Muscle layer of duodenum (tissue), 2 donors: ENCODE results near the gene TMCO4.
A peak's percentile ranks its signal among the peaks of the same experiment; 100 is the strongest.

ENCODE experiments used
- H3K27ac ChIP-seq: one replicate; pipeline ENCODE4 v1.7.0; 2013; ENCODE audit warnings: mild to moderate bottlenecking, low read length
- H3K27me3 ChIP-seq: one replicate; pipeline ENCODE4 v1.7.0; 2013; ENCODE audit warnings: low read depth, mild to moderate bottlenecking, control low read depth, low read length
- H3K36me3 ChIP-seq, 2 donors: one replicate each; pipeline ENCODE4 v1.7.0; 2013; ENCODE audit warnings: low read length in 2 of 2, control low read depth in 1 of 2, mild to moderate bottlenecking in 1 of 2; ENCODE audit not compliant: insufficient read depth in 2 of 2, control insufficient read depth in 1 of 2
- H3K4me1 ChIP-seq, 2 donors: one replicate each; pipeline ENCODE4 v1.7.0; 2013; ENCODE audit warnings: low read length in 2 of 2, mild to moderate bottlenecking in 2 of 2, control low read depth in 1 of 2, moderate library complexity in 1 of 2; ENCODE audit not compliant: insufficient read depth in 2 of 2, control insufficient read depth in 1 of 2
- H3K4me3 ChIP-seq, 2 donors: one replicate each; pipeline ENCODE4 v1.7.0; 2013; ENCODE audit warnings: low read length in 2 of 2, low read depth in 1 of 2, mild to moderate bottlenecking in 1 of 2
- H3K9me3 ChIP-seq, 2 donors: one replicate each; pipeline ENCODE4 v1.7.0; 2013; ENCODE audit warnings: low read length in 2 of 2, control low read depth in 1 of 2, mild to moderate bottlenecking in 1 of 2; ENCODE audit not compliant: control insufficient read depth in 1 of 2
- donor health status: healthy.

TMCO4 gene

GRCh38 chr1:19665186-19665495 lies 134.6 kb downstream of the TMCO4 start:
- Histone ChIP-seq H3K9me3 (no peaks in the 10 kb centered on the region), H3K4me3 (peak overlapping the region in 1 of 2 donors; percentile 40), H3K27ac (no peak overlapping the region), H3K4me1 (no peaks in the 10 kb centered on the region), H3K36me3 (no peaks in the 10 kb centered on the region), H3K27me3 (peaks cover 25% of the 10 kb centered on the region)

- Histone ChIP-seq H3K27me3 (peaks cover 25% of the 10 kb centered on the region), H3K4me3 (peak within 1 kb of the TSS in 1 of 2 donors; percentile 45), H3K9me3 (no peaks in the 10 kb centered on the region)
Observed at GRCh38 chr1:19664453-19665185, 135.1 kb downstream of the TMCO4 start, which contains the start of gene HTR6. Gene HTR6, plus strand, starts transcription at chr1:19664875. Its CDS starts 879 bp downstream, at chr1:19665754.

DNA sequence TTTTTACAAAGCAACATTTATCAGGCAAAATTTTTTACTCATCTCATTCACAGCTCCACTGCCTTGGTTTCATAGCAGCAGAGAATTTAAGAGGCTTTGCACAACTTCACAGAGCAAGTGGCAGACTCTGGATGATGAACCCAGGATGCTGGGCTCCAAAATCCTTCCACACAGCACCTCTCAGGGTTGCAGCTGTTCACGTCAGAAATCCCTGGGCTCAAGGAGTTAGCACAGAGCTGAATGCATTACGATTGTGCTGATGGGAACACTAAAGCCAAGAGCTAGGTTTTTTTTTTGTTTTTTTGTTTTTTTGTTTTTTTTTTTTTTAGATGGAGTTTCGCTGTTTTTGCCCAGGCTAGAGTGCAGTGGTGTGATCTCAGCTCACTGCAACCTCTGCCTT lies 137.4 kb downstream of the TMCO4 start:
- H3K9me3 ChIP-seq: no peaks in the 10 kb centered on the region
- H3K27ac ChIP-seq: no peak overlapping the region
- peaks cover 25% of the 10 kb centered on the region for H3K27me3 ChIP-seq
- H3K36me3 ChIP-seq: peaks cover 0 to 14% of the 10 kb centered on the region in 2 donors
- H3K4me3 ChIP-seq: no peak overlapping the region
- peaks cover 0 to 5% of the 10 kb centered on the region in 2 donors for H3K4me1 ChIP-seq

More at GRCh38 chr1:19664453-19665185, 135.1 kb downstream of the TMCO4 start, which contains the start of gene HTR6:
- H3K36me3 ChIP-seq: no peaks in the 10 kb centered on the region
- peaks cover 0 to 2% of the 10 kb centered on the region in 2 donors for H3K4me1 ChIP-seq
- H3K27ac ChIP-seq: no peak within 1 kb of the TSS

DNA sequence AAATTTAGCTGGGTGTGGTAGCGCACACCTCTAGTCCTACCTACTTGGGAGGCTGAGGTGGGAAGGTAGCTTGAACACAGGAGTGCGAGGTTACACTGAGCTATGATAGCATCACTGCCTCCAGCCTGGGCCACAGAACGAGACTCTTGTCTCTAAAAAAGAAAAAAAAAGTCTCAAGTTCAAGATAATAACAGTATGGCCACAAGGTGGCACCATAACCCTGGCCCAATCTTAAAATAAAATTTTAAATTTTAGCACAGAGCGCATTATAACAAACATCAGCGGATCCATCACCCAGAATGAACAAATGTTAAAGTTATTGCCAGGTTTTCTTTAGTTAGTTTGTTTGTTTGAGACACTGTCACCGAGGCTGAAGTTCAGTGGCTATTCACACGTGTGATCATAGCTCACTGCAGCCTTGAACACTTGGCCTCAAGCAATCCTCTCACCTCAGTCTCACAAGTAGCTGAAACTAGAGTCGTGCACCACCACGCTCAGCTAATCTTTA lies 137.9 kb downstream of the TMCO4 start:
- peaks cover 24% of the 10 kb centered on the region for H3K27me3 ChIP-seq

DNA sequence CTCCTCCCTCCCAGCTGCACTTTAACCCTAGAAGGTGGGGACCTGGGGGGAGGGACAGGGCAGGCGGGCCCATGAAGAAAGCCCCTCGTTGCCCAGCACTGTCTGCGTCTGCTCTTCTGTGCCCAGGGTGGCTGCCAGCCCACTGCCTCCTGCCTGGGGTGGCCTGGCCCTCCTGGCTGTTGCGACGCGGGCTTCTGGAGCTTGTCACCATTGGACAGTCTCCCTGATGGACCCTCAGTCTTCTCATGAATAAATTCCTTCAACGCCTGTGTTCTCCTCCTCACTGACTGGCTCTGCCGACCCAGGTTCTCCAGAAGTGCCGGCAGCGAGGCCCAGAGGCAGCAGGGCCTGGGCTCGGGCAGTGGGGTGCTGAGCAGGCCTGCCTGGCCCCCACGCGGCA lies 141.5 kb downstream of the TMCO4 start:
- no peaks in the 10 kb centered on the region for H3K27me3 ChIP-seq
- peaks cover 9 to 17% of the 10 kb centered on the region in 2 donors for H3K36me3 ChIP-seq
- no peak overlapping the region for H3K27ac ChIP-seq
- no peak overlapping the region for H3K4me3 ChIP-seq
- peaks cover 5 to 23% of the 10 kb centered on the region in 2 donors for H3K4me1 ChIP-seq
- no peaks in the 10 kb centered on the region for H3K9me3 ChIP-seq

More for the DNA sequence above, 137.9 kb downstream of the TMCO4 start:
- no peak overlapping the region for H3K27ac ChIP-seq
- peaks cover 0 to 17% of the 10 kb centered on the region in 2 donors for H3K36me3 ChIP-seq
- peaks cover 0 to 5% of the 10 kb centered on the region in 2 donors for H3K4me1 ChIP-seq
- no peak overlapping the region for H3K4me3 ChIP-seq
- no peaks in the 10 kb centered on the region for H3K9me3 ChIP-seq

DNA sequence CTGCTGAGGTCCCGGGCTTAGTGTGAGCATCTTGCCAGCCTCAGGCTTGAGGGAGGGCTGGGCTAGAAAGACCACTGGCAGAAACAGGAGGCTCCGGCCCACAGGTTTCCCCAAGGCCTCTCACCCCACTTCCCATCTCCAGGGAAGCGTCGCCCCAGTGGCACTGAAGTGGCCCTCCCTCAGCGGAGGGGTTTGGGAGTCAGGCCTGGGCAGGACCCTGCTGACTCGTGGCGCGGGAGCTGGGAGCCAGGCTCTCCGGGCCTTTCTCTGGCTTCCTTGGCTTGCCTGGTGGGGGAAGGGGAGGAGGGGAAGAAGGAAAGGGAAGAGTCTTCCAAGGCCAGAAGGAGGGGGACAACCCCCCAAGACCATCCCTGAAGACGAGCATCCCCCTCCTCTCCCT lies 142.2 kb downstream of the TMCO4 start:
- Histone ChIP-seq H3K4me3 (no peak overlapping the region), H3K36me3 (peaks cover 9 to 17% of the 10 kb centered on the region in 2 donors), H3K4me1 (peaks cover 5 to 23% of the 10 kb centered on the region in 2 donors), H3K9me3 (no peaks in the 10 kb centered on the region), H3K27me3 (no peaks in the 10 kb centered on the region), H3K27ac (no peak overlapping the region)

GRCh38 chr1:19656780-19657466 lies 142.8 kb downstream of the TMCO4 start:
- H3K36me3 ChIP-seq: peaks cover 9 to 17% of the 10 kb centered on the region in 2 donors
- no peak overlapping the region for H3K4me3 ChIP-seq
- H3K27me3 ChIP-seq: no peaks in the 10 kb centered on the region
- H3K27ac ChIP-seq: no peak overlapping the region
- H3K9me3 ChIP-seq: no peaks in the 10 kb centered on the region
- peaks cover 5 to 25% of the 10 kb centered on the region in 2 donors for H3K4me1 ChIP-seq

DNA sequence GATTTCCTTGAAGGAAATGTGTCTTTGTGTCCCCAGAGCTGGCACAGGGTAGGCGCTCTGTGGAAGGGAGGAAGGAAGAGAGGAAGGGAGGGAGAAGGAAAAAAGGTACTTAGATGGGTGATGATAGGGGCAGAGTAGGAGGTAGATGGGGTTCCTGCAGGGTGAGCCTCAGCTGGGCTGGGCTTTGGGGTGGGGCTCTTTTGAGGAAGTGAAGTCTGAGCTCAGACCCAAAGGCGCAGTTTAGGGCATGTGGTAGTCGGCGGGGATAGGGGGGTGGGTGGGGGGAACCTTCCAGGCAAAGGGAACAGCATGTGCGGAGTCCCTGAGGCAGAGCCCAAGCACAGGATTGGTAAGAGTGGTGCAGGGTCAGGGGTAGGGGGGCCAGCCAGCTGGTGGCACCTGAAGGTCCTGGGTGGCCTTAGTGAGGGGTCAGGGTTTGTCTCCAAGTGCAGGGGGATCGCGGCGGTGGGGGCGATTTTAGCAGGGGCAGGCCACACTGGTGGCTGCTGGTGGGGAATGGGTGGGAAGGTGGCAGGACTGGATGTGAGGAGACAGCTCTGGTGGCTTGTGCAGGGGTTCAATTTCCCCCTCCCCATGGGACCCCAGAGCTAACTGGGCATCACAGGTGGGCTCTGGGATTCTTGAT lies 143.5 kb downstream of the TMCO4 start:
- Histone ChIP-seq H3K27me3 (no peaks in the 10 kb centered on the region), H3K4me3 (no peak overlapping the region), H3K36me3 (peaks cover 9 to 17% of the 10 kb centered on the region in 2 donors), H3K27ac (no peak overlapping the region), H3K9me3 (no peaks in the 10 kb centered on the region), H3K4me1 (peaks cover 5 to 29% of the 10 kb centered on the region in 2 donors)

DNA sequence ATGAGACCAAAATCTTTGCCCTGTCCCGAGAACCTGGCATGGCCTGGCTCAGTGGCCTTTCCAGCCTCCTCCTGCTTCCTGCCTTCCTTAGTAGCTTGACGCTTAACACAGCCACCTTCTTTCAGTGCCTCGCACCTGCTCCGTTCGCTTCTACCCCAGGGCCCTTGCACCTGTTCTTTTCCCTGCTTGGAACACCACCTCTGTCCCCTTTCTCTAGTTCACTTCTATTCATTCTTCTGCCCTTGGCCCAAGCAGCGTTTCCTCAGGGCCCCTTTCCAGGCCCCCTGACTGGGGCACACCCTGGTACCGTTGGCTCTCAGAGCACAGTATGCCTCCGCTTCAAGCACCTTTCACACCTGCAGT lies 144.0 kb downstream of the TMCO4 start:
- no peak overlapping the region for H3K4me3 ChIP-seq
- H3K9me3 ChIP-seq: no peaks in the 10 kb centered on the region
- peaks cover 9 to 17% of the 10 kb centered on the region in 2 donors for H3K36me3 ChIP-seq
- H3K27ac ChIP-seq: no peak overlapping the region
- peaks cover 8 to 35% of the 10 kb centered on the region in 2 donors for H3K4me1 ChIP-seq
- H3K27me3 ChIP-seq: no peaks in the 10 kb centered on the region

- Histone ChIP-seq H3K27ac (no peak overlapping the region), H3K4me3 (no peak overlapping the region), H3K27me3 (no peaks in the 10 kb centered on the region), H3K4me1 (peaks cover 14 to 41% of the 10 kb centered on the region in 2 donors), H3K36me3 (peaks cover 9 to 17% of the 10 kb centered on the region in 2 donors), H3K9me3 (no peaks in the 10 kb centered on the region)
Observed at GRCh38 chr1:19654886-19655717, 144.6 kb downstream of the TMCO4 start.
